NOMO-1 treated with dmso at 0.1 percent for 144 hours (cell line): ENCODE measurements around the gene ALDOA.
"Not testable (repeated sequence)": the region's sequence is repeated elsewhere in the genome, so short reads cannot be mapped to it uniquely, and the experiment has no call there.

ENCODE experiments used
- DNase-seq: peaks from one replicate; lab custom pipeline; 2025; ENCODE audit not compliant: unreplicated experiment; lab: John Stamatoyannopoulos, UW

Gene ALDOA

GRCh38 chr16:30040690-30041089 is 24.9 kb upstream of the ALDOA start:
- DNase-seq = not testable (repeated sequence)

DNA sequence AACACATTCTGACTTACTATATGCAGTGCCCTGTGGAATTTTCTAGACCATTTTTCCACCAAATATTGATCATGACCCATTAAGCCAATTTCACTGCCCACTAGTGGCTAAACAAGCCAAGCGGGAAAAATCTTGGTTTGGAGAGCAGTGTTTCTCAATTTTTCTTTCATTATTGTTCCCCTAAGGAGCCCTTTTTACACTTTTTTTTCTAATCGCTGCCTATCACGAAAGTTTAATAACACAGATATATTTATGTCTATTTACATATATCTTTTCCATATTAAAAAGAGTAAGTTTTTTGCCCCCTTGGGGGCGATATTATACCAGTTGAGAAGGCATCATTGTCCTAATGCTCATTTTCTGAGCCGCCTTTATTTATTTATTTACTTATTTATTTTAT is 23.7 kb upstream of the ALDOA start:
- DNase-seq = no peak

GRCh38 chr16:30046178-30046577 is 19.4 kb upstream of the ALDOA start:
- DNase-seq = no peak

DNA sequence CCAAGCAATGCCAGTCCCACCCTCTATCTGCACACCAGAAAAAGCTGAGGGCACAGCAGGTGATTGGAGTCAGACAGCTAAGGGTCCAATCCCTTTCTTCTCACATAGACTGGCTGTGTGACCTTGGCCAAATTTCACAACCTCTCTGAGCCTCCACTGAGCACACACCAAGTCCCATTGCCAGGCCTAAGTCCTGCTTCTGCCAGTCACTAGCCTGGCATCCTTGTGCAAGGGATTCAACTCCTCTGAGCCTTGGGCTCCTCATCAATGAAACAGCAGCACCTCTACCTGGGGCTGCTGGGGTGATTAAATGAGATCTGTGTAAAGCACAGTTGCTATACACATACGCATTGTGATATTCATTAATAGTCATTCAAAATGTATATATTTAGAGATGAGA is 19.0 kb upstream of the ALDOA start:
- DNase-seq = no peak

DNA sequence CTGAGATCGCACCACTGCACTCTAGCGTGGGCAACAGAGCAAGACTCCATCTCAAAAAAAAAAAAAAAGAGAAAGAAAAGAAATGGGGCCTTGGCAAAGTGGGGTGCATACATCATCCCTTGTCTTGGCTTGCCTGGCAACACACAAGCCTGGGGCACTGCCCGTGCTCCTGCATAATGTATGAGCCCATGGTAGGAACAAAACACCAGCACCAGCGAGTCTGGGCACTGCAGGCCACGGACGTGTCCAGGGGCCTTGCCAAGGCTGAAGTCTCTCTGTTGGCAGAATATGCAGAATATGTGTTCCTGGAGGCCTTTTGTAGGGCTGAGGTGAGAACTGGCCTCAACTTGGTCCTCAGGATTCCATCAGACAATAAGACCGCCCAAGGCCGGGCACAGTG is 15.7 kb upstream of the ALDOA start:
- DNase-seq = no peak

DNA sequence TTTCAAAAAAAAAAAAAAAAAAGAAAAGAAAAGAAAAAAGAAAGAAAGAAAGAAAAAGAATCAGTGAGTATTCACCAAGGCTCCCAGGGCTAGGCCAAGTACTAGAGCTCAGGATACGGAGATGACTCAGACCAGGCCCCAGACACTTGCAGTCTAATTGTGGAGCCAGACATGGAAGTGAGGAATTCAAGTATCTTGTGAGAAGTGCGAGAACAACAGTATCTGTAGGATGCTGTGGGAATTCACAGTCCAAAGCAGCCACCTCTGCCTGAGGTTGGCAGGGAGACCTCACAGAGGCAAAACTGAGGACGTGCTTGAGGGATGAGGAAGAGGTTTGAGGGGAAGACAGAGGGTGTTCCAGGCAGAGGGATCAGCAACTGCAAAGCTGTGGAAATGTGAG is 14.0 kb upstream of the ALDOA start:
- no peak for DNase-seq

DNA sequence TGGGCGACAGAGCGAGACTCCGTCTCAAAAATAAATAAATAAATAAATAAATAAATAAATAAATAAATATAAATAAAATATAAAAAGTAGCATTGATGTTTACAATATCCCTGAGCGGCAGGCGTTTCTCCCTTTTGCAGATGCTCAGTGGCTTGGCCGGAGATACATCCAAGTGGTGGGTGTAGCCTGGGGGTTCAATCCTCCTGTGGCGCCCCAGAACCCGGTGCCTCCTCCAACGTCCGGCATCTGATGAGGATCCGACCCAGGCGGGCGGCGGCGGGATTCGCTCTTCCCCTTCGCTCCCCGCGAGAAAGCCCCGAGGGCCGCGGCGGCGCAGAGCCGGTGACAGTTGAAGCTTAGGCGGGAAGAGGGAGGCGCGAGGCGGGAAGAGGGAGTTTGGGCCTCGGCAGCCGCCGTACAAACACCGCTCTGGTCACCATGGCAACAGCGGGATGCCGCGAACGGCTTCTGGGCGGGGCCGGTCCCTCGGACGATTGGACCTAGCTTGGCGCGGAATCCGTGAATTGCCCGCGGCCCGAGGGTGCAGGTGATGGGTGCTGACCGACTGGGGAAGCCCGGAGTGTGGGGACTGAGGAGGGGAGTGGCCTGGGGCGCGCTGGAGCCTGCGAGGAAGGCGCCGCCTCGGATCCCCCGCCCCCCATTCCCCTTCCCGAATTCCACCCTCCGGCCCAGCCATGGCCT is 12.7 kb upstream of the ALDOA start:
- peak; percentile 88 for DNase-seq

DNA sequence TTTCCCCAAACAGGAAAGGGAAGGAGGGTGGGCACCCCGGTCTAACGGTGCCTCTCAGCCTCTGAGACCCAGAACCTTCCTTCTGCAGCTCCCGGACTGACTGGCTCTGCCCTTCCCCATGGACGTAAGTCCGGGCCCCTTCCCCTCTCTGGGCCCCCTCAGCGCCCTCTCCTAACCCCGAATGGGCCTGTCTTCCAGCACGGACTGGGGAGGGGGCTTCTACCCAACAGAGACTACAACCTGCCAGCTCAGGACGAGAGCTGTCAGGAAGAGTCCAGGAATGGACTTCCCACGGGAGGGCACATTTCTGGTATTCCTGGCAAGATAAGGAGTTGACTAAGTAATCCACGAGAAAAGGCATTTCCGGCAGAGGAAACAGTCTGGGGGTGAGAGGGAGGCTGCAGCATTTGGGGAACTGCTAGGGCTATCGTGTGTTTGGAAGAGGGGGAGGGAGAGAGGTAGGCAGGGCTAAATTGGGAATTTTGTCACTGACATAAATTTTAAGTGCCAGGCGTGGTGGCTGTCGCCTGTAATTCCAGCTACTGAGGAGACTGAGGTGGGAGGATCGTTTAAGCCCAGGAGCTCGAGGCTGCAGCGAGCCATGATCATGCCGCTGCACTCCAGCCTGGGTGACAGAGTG is 12.1 kb upstream of the ALDOA start:
- DNase-seq = no peak

GRCh38 chr16:30054451-30054850 is 11.1 kb upstream of the ALDOA start:
- DNase-seq = no peak

- no peak for DNase-seq
Measured at GRCh38 chr16:30054959-30055553, 10.5 kb upstream of the ALDOA start.

DNA sequence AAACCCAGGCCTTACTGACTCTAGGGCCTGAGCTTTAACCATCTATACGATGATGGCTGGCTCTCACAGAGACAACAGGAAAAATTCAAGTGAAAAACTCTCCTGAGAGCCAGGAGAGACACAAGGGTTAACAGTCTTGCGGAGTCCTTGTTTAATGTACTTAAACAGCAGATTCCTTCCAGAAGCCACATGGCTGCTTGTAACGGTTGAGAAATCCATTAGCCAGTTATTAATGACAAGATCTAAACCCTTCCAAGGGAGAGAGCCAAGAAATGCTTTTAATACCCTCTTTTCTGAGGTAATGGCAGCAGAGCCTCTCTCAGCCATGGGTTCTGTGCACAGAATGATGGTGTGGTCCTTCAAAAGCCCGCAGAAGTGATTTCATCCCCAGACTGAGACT is 5.2 kb upstream of the ALDOA start:
- no peak for DNase-seq

DNA sequence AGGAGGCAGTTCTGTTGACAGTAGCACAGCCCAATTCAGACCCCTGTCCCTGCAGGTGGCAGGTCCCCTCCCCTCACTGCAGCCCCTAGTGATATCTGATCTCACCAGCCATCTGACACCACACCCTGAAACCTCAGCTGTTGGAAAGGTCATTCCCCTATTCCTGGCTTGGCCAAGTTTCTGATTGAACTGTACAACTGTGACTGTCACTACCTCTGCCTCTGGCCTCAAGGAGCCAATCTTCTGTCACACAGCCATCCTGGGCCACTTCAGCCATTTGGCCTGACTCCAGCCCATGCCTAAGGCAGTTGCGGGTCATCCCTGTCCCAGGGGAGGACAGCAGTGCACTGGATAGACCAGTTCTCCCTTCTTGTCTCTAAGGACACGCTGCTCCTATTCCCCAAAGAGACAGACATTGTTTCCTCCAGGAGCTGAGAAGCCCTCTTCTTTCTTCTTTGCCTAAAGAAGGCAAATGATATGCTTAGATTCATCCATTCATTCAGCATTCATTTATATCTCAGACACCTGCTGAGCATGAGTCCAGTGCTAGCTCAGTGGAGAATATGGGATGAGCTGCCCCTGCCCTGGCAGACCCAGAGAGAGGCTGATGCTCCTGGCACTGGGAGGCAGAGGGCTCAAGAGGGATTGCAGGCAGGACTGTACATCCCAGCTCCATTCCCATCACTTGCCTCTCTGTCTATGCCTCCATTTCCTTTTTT is 4.6 kb upstream of the ALDOA start:
- DNase-seq = no peak

DNA sequence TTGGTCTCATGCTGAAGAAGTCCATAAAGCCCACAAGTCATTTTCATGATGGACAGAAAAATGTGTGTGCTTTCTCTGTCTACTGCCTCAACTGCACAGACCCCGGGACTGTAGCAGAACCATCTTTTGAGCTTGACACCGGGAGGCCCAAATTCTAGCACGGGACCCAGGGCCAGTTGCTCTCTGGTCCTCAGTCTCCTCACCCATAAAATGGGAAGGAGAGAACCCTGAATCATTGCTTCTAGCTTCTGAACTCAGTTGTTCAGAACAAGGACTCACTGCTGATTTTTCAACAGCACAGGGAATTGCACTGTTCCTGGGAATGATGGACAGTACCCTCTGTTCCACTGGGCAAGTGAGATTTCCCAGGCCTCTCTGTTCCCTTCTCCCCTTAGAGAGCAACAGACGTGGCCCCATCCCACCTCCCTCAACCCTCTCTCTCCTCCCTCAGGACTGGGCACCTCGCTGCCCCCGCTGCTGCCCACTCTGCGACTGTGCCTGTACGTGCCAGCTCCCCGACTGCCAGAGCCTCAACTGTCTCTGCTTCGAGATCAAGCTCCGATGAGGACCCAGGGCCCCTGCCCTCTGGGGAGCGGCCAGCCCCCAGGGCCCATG is 2.2 kb upstream of the ALDOA start:
- no peak for DNase-seq

GRCh38 chr16:30063893-30064728 is 1.4 kb upstream of the ALDOA start:
- DNase-seq = peak; percentile 77

DNA sequence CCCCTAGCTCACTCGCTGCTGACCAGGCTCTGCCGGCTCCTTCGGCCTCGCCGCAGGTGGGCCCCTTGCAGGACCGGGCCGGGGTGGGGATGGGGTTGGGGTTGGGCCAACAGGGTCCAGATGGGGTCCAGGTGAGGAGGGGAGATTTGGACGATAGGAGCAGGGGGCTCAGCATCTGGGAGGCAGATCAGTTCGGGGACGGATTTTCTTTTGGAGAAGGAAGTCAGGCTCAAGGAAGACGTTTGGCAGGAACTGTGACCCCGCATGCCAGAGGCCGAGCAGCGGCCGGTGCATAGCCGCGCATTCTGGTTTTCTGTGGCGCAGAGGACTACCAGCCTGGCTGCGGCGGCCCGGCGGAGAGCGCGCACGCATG is 845 bp upstream of the ALDOA start:
- DNase-seq = no peak

GRCh38 chr16:30065943-30066760 is 592 bp downstream of the ALDOA start:
- peak; percentile 21 for DNase-seq

- no peak for DNase-seq
Measured at GRCh38 chr16:30066761-30067583, 1.4 kb downstream of the ALDOA start.

DNA sequence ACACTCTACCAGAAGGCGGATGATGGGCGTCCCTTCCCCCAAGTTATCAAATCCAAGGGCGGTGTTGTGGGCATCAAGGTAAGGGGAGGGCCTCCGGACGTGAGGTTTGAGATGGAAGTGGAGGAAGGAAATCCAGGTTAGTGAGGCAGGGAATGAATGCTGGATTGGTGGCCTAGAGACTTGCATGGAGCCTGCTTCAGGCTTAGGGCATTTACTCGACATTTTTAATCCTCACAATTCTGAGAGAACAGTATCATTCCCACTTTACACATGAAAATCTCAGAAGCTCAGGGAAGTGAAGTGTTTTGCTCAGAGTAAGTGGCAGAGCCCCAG is 2.0 kb downstream of the ALDOA start:
- no peak for DNase-seq

GRCh38 chr16:30068333-30068732 is 2.8 kb downstream of the ALDOA start:
- DNase-seq = no peak
